Stomach (tissue), 9 donors: ENCODE results near the gene CWF19L2. TPM values are rescaled to one million over a fixed set of nuclear protein-coding genes. Genes with fewer than 3 reads are reported as not detected.

Experiments
- DNase-seq, 2 donors: peaks; one replicate each; pipeline versions ENCODE4 v3.0.0 to v3.0.0-alpha.2; 2013 to 2019
- H3K27ac ChIP-seq, 5 donors: fragments of 200-600 bp in 4 of 5; sonication (generic) in 4 of 5; one replicate each; pipeline ENCODE4 v1.5.1; 2013 to 2019; ENCODE audit warnings: mild to moderate bottlenecking in 1 of 5, moderate library complexity in 1 of 5
- H3K27me3 ChIP-seq, 3 donors: fragments of 200-600 bp; sonication (generic); one replicate each; pipeline ENCODE4 v1.5.1; 2017 to 2019; ENCODE audit warnings: mixed run types in 1 of 3
- H3K36me3 ChIP-seq, 4 donors: fragments of 200-600 bp; sonication (generic); 1 replicate in 3 of 4; 2 replicates in 1 of 4; pipeline ENCODE4 v1.5.1; 2016 to 2019
- H3K4me1 ChIP-seq, 4 donors: fragments of 200-600 bp; sonication (generic); one replicate each; pipeline ENCODE4 v1.5.1; 2016 to 2019
- H3K4me3 ChIP-seq, 4 donors: fragments of 200-600 bp; sonication (generic) in 3 of 4; one replicate each; pipeline ENCODE4 v1.5.1; 2016 to 2019; ENCODE audit warnings: mild to moderate bottlenecking in 1 of 4
- H3K9me3 ChIP-seq, 4 donors: fragments of 200-600 bp; sonication (generic); one replicate each; pipeline ENCODE4 v1.5.1; 2016 to 2019
- CTCF ChIP-seq, 7 experiments: fragments of 450-650 bp in 4 of 7; fragments of 200-600 bp in 3 of 7; sonication (generic) in 3 of 7; IDR thresholded peaks; one replicate each; pipeline ENCODE4 v1.5.1; 2016 to 2019; ENCODE audit warnings: antibody characterized with exemption in 7 of 7, control low read depth in 2 of 7, mild to moderate bottlenecking in 1 of 7
- EP300 ChIP-seq: sonication (generic); formaldehyde crosslinking; IDR thresholded peaks from one replicate; pipeline ENCODE4 v1.6.1; 2017; ENCODE audit warnings: antibody characterized with exemption
- POLR2A ChIP-seq, 4 donors: fragments of 450-650 bp; IDR thresholded peaks; one replicate each; pipeline ENCODE4 v1.6.1; 2016; ENCODE audit warnings: antibody characterized with exemption in 4 of 4, control low read depth in 2 of 4, mild to moderate bottlenecking in 1 of 4, moderate library complexity in 1 of 4
- POLR2AphosphoS5 ChIP-seq, 3 donors: sonication (generic); formaldehyde crosslinking; IDR thresholded peaks; one replicate each; pipeline ENCODE4 v1.6.1; 2016; ENCODE audit warnings: antibody characterized with exemption in 3 of 3
- WGBS, 5 donors: extraction: QIAGEN DNeasy Blood & Tissue Kit in 3 of 5; methylation state at CpG; one replicate each; pipeline versions ENCODE4 v1.1.5 to v1.1.7; 2013 to 2018; 5-methylcytosine and 5-hydroxymethylcytosine counted together
- intact Hi-C: fragments of 100-400 bp; cut with DNase I; formaldehyde crosslinking; loops from one replicate; pipeline ENCODE4 v1.15.1; 2023; ENCODE audit warnings: low total_unique reads
- polyA plus RNA-seq, 3 donors: library from polyadenylated mRNA; stranded (reverse); fragments of 200-250 nt; gene quantifications; one replicate each; pipeline ENCODE4 v1.2.3, GENCODE V29; 2013
- total RNA-seq, 5 donors: library from RNA; depleted of rRNA; stranded (reverse); fragments of >200 nt; gene quantifications; one replicate each; pipeline versions ENCODE4 v1.1.0 to v1.2.3, GENCODE V29; 2014 to 2016
- donor health status: healthy with polysubstance abuse.
- donor health status: Bipolar disorder and iron deficiency.
- donor health status: healthy.

Gene CWF19L2
- total and polyA plus RNA-seq, 8 donors = 5.7 to 89.8 (median 35.1) TPM

- Histone ChIP-seq H3K9me3 (no peaks in the 10 kb centered on the region), H3K4me3 (no peak overlapping the region), H3K27me3 (no peaks in the 10 kb centered on the region), H3K36me3 (peaks cover 0 to under 1% (median 0%) of the 10 kb centered on the region in 4 donors), H3K27ac (no peak overlapping the region), H3K4me1 (no peaks in the 10 kb centered on the region)
- WGBS, 5 donors = 78 to 83% (median 80%) methylated on average over 4 of the region's 4 CpGs
- DNase-seq = peak in 1 of 2 donors; percentile 15
- TF ChIP-seq POLR2AphosphoS5 (IDR thresholded peaks at IDR 0.05) (no peak), EP300 (no peak), CTCF (IDR thresholded peaks at IDR 0.05) (no peak)
- intact Hi-C loops = no loop called here
Observed at GRCh38 chr11:107496011-107496410, 38.4 kb upstream of the CWF19L2 start.

DNA sequence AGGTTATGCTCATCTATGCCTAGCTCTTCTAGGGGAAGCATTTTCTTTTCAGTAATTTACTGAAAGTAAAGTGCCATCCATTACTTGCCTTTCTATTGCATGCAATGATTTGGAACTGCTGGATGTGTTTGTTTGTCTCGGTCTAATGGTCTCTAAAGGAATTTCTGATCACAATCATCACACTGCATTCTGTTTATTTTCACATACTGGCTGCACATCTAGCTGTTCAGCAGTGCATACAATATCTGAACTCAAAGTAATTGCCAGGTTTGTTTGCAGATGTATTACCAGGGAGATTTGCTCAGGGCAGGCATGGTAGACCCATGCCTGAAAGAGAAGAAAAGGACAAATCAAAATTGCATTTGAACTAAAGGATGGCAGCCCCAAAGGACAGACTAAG lies 36.4 kb upstream of the CWF19L2 start:
- no peak for DNase-seq
- no peaks in the 10 kb centered on the region for H3K9me3 ChIP-seq
- intact Hi-C loops = no loop called here
- H3K27ac ChIP-seq = no peak overlapping the region
- no peak for TF ChIP-seq POLR2AphosphoS5 (IDR thresholded peaks at IDR 0.05)
- TF ChIP-seq CTCF (IDR thresholded peaks at IDR 0.05) = no peak
- TF ChIP-seq EP300 = no peak
- TF ChIP-seq POLR2A (IDR thresholded peaks at IDR 0.05) = no peak
- WGBS, 5 donors = 50 to 73% (median 58%) methylated on average over 1 of the region's 1 CpG
- H3K4me3 ChIP-seq = no peak overlapping the region
- no peaks in the 10 kb centered on the region for H3K36me3 ChIP-seq
- no peaks in the 10 kb centered on the region for H3K27me3 ChIP-seq
- no peaks in the 10 kb centered on the region for H3K4me1 ChIP-seq

DNA sequence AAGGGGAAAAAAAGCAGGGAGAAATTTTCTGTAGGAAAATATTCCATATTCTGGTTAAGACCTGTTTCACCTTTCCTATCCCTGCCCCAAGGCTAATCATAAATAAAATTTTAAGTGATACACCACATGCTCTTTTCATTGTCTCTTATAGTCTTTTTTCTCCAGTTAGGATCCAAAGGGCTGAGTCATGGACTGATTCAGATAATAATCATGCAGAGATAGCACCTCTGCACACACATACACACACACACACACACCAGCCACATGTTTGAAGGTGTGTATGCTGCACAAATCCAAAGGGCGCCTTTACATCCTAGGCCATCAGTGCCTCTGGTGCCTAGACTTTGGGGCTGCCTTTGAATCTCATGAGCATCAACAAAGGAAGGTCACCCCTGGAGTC lies 35.5 kb upstream of the CWF19L2 start:
- Histone ChIP-seq H3K27ac (no peak overlapping the region), H3K4me1 (no peaks in the 10 kb centered on the region), H3K9me3 (peaks cover 0 to 3% (median 0%) of the 10 kb centered on the region in 4 donors), H3K4me3 (no peak overlapping the region), H3K27me3 (no peaks in the 10 kb centered on the region), H3K36me3 (no peaks in the 10 kb centered on the region)
- intact Hi-C loops = no loop called here
- WGBS, 5 donors = 93 to 100% (median 100%) methylated on average over 1 of the region's 1 CpG
- no peak for TF ChIP-seq EP300
- no peak for TF ChIP-seq POLR2A (IDR thresholded peaks at IDR 0.05)
- no peak for TF ChIP-seq CTCF (IDR thresholded peaks at IDR 0.05)
- no peak for DNase-seq

- no peak for TF ChIP-seq EP300
- no peak for TF ChIP-seq CTCF (IDR thresholded peaks at IDR 0.05)
- TF ChIP-seq POLR2AphosphoS5 (IDR thresholded peaks at IDR 0.05) = no peak
- TF ChIP-seq POLR2A (IDR thresholded peaks at IDR 0.05) = no peak
- no peaks in the 10 kb centered on the region for H3K36me3 ChIP-seq
- WGBS, 5 donors = 85 to 97% (median 92%) methylated on average over 2 of the region's 2 CpGs
- intact Hi-C loops = no loop called here
- H3K27ac ChIP-seq = no peak overlapping the region
- no peak overlapping the region for H3K4me3 ChIP-seq
- H3K9me3 ChIP-seq = peaks cover 0 to 3% (median 0%) of the 10 kb centered on the region in 4 donors
- no peak for DNase-seq
- H3K27me3 ChIP-seq = no peaks in the 10 kb centered on the region
- H3K4me1 ChIP-seq = no peaks in the 10 kb centered on the region
Observed at GRCh38 chr11:107490836-107491235, 33.2 kb upstream of the CWF19L2 start.
